PC-9 (cell line): ENCODE measurements around the gene ODC1. TPM values are rescaled to one million over a fixed set of nuclear protein-coding genes. Genes with fewer than 3 reads are reported as not detected.

Source experiments
- BruUV-seq: library from RNA; stranded (reverse); fragments of 400-500 nt; replicated peaks from 2 replicates; lab custom pipeline; 2021; lab: Mats Ljungman, UMichigan
- CTCF ChIA-PET: fragments of 300-600 bp; sonication (Branson Sonifier 250); formaldehyde crosslinking; loops from one replicate; lab custom pipeline; 2022; ENCODE audit warnings: antibody characterized with exemption; lab: Charles Lee
- POLR2A ChIA-PET: fragments of 300-600 bp; sonication (Branson Sonifier 250); formaldehyde crosslinking; loops from one replicate; lab custom pipeline; 2022; ENCODE audit warnings: antibody characterized with exemption; ENCODE audit not compliant: unreplicated experiment; lab: Charles Lee
- DNase-seq, 2 experiments: peaks; one replicate each; pipeline versions ENCODE4 v3.0.0 to v3.0.0-alpha.2; 2015 to 2022; ENCODE audit warnings: mixed read lengths in 1 of 2
- H2AFZ ChIP-seq: fragments of 200-600 bp; sonication (generic); 2 replicates; pipeline ENCODE4 v1.8.1; 2017; ENCODE audit warnings: antibody characterized with exemption
- H3F3A ChIP-seq: fragments of 200-600 bp; sonication (generic); 2 replicates; pipeline ENCODE4 v1.8.1; 2017; ENCODE audit warnings: antibody characterized with exemption, mild to moderate bottlenecking, low read depth; ENCODE audit not compliant: insufficient read depth
- H3K27ac ChIP-seq: fragments of 200-600 bp; sonication (generic); 2 replicates; pipeline ENCODE4 v1.6.1; 2016; ENCODE audit warnings: mixed run types
- H3K27me3 ChIP-seq: fragments of 200-600 bp; sonication (generic); 2 replicates; pipeline ENCODE4 v1.6.1; 2016; ENCODE audit warnings: low read depth, mixed run types; ENCODE audit not compliant: insufficient read depth
- H3K36me3 ChIP-seq: fragments of 200-600 bp; sonication (generic); 2 replicates; pipeline ENCODE4 v1.6.1; 2016; ENCODE audit warnings: low read depth, mixed run types
- H3K4me1 ChIP-seq: fragments of 200-600 bp; sonication (generic); replicated peaks from 2 replicates; pipeline ENCODE4 v1.6.1; 2016; ENCODE audit warnings: mixed run types; ENCODE audit not compliant: insufficient read depth
- H3K4me2 ChIP-seq: fragments of 200-600 bp; sonication (generic); 2 replicates; pipeline ENCODE4 v1.6.1; 2017; ENCODE audit warnings: mixed run types
- H3K4me3 ChIP-seq: fragments of 200-600 bp; sonication (generic); 2 replicates; pipeline ENCODE4 v1.6.1; 2016; ENCODE audit warnings: mixed run types
- H3K79me2 ChIP-seq: fragments of 200-600 bp; sonication (generic); 2 replicates; pipeline ENCODE4 v1.6.1; 2017; ENCODE audit warnings: low read depth, mixed run types
- H3K9me2 ChIP-seq: fragments of 200-600 bp; sonication (generic); 2 replicates; pipeline ENCODE4 v1.8.1; 2017; ENCODE audit warnings: mild to moderate bottlenecking; ENCODE audit not compliant: insufficient read depth
- H3K9me3 ChIP-seq: fragments of 200-600 bp; sonication (generic); 2 replicates; pipeline ENCODE4 v1.8.1; 2016; ENCODE audit warnings: low read depth; ENCODE audit not compliant: insufficient read depth
- H4K20me1 ChIP-seq: fragments of 200-600 bp; sonication (generic); 2 replicates; pipeline ENCODE4 v1.8.1; 2017; ENCODE audit not compliant: insufficient read depth
- CTCF ChIP-seq: fragments of 200-600 bp; sonication (generic); conservative IDR thresholded peaks from 2 replicates; pipeline ENCODE4 v1.6.1; 2017; ENCODE audit warnings: mixed run types, antibody characterized with exemption, mild to moderate bottlenecking, moderate library complexity
- EZH2 ChIP-seq: fragments of 200-600 bp; sonication (generic); IDR thresholded peaks from 2 replicates; pipeline ENCODE4 v1.8.0; 2017; ENCODE audit warnings: antibody characterized with exemption, low read depth
- intact Hi-C: fragments of 100-400 bp; cut with micrococcal nuclease; formaldehyde crosslinking; loops from one replicate; pipeline ENCODE4 v1.10.0; 2022; ENCODE audit not compliant: unreplicated experiment
- total RNA-seq: library from RNA; stranded (reverse); gene quantifications from 2 replicates; pipeline ENCODE4 v1.2.3, GENCODE V29; 2021

ODC1 gene
- total RNA-seq, 1 experiment from 2014 or later = 40.5 TPM

GRCh38 chr2:10469301-10469700, 21.2 kb upstream of the ODC1 start:
- Histone ChIP-seq H3K36me3 (no peaks in the 10 kb centered on the region), H3K4me3 (no peak overlapping the region), H4K20me1 (no peaks in the 10 kb centered on the region), H3K9me2 (no peaks in the 10 kb centered on the region), H3K4me2 (no peak overlapping the region), H3K79me2 (no peaks in the 10 kb centered on the region), H2AFZ (no peak overlapping the region), H3K9me3 (no peaks in the 10 kb centered on the region), H3F3A (peaks cover 5% of the 10 kb centered on the region; the same call in 1 of the 2 replicates), H3K27ac (no peak overlapping the region), H3K4me1 (no peaks in the 10 kb centered on the region), H3K27me3 (no peaks in the 10 kb centered on the region)
- ChIA-PET POLR2A (no interaction called here), CTCF (no interaction called here)
- intact Hi-C loops = no loop called here
- peak in 1 of 2 experiments; percentile 10 for DNase-seq
- BruUV-seq = no TSS peak
- TF ChIP-seq EZH2 = no peak
- TF ChIP-seq CTCF = no peak

DNA sequence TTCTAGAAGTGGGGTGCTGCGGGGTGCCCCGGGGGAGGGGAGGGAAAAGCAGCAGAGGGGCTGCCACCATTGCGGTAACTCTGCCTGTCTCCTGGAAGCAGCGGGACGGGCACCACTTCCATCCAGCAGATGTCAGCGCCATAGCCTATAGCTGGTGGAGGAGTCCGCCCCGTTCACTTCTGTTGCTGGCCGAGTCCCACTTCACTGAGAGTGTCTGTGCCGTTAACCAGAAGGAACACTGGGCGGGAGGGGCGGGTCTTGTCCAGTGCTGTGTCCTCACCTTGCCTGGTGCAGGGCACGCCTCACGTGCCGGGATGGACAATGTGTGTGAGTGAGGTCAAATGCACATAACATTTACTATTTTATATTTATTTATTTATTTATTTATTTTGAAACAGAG, 19.3 kb upstream of the ODC1 start:
- CTCF ChIA-PET = no interaction called here
- BruUV-seq = no TSS peak

DNA sequence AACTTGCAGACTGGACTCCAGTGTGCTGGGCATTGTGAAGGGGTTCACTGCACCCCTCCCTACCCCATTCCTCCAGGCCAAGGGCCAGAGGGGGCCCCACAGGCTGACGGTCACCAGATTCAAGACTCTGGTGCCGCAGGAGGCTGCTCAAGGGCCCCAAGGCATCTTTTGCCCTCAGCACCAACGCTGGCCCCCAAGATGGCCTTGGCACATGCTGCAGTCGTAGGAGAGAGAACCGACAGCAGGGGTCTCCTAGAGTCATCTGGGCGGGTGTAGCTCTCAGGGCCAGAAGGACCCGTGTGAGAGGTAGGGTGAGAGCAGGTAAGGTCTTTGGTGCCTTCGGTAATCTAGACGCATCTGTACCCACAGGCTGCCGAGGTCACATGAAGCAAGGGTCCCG, 18.7 kb upstream of the ODC1 start:
- CTCF ChIA-PET = no interaction called here
- BruUV-seq = no TSS peak
- Histone ChIP-seq H3K9me3 (no peaks in the 10 kb centered on the region), H2AFZ (no peak overlapping the region), H3K4me1 (no peaks in the 10 kb centered on the region), H3F3A (peaks cover 5% of the 10 kb centered on the region; the same call in 1 of the 2 replicates), H3K27ac (no peak overlapping the region), H3K4me3 (no peak overlapping the region), H3K4me2 (no peak overlapping the region), H3K36me3 (no peaks in the 10 kb centered on the region), H3K9me2 (no peaks in the 10 kb centered on the region), H3K79me2 (no peaks in the 10 kb centered on the region), H4K20me1 (no peaks in the 10 kb centered on the region), H3K27me3 (no peaks in the 10 kb centered on the region)
- intact Hi-C loops = no loop called here
- no peak for TF ChIP-seq CTCF
- no peak for TF ChIP-seq EZH2
- POLR2A ChIA-PET = no interaction called here
- no peak for DNase-seq

More for the DNA sequence above, 19.3 kb upstream of the ODC1 start:
- Histone ChIP-seq H3F3A (peaks cover 5% of the 10 kb centered on the region; the same call in 1 of the 2 replicates), H2AFZ (no peak overlapping the region), H3K4me2 (no peak overlapping the region), H3K36me3 (no peaks in the 10 kb centered on the region), H3K4me3 (no peak overlapping the region), H3K9me2 (no peaks in the 10 kb centered on the region), H3K27ac (no peak overlapping the region), H3K9me3 (no peaks in the 10 kb centered on the region), H3K4me1 (no peaks in the 10 kb centered on the region), H3K27me3 (no peaks in the 10 kb centered on the region), H3K79me2 (no peaks in the 10 kb centered on the region), H4K20me1 (no peaks in the 10 kb centered on the region)
- DNase-seq = no peak
- TF ChIP-seq CTCF (no peak), EZH2 (no peak)
- POLR2A ChIA-PET = no interaction called here
- intact Hi-C loops = no loop called here
